PC-3 (cell line): ENCODE data around the gene ST3GAL5. TPM values are rescaled to one million over a fixed set of nuclear protein-coding genes. Genes with fewer than 3 reads are reported as not detected.

Experiments used
- ATAC-seq: fragments of 200-7000 bp; cut with Tn5 transposase; 2 replicates; pipeline ENCODE4 v1.9.1; 2020; ENCODE audit warnings: mild to moderate bottlenecking, moderate library complexity
- BruUV-seq: library from RNA; stranded (reverse); fragments of 400-500 nt; replicated peaks from 2 replicates; lab custom pipeline; 2021; lab: Mats Ljungman, UMichigan
- CTCF ChIA-PET: fragments of 300-600 bp; sonication (Branson Sonifier 250); formaldehyde crosslinking; loops from one replicate; lab custom pipeline; 2022; ENCODE audit warnings: antibody characterized with exemption; lab: Charles Lee
- POLR2A ChIA-PET: fragments of 300-600 bp; sonication (Branson Sonifier 250); formaldehyde crosslinking; loops from one replicate; lab custom pipeline; 2022; ENCODE audit warnings: antibody characterized with exemption; ENCODE audit not compliant: unreplicated experiment; lab: Charles Lee
- DNase-seq: peaks from one replicate; pipeline ENCODE4 v3.0.0-alpha.2; 2015
- H2AFZ ChIP-seq: fragments of 300-600 bp; sonication (generic); 2 replicates; pipeline ENCODE4 v1.6.0; 2016; ENCODE audit warnings: antibody characterized with exemption, low read length
- H3F3A ChIP-seq: fragments of 300-600 bp; sonication (generic); one replicate; pipeline ENCODE4 v1.6.0; 2017; ENCODE audit warnings: antibody characterized with exemption, low read length, control low read depth, mild to moderate bottlenecking; ENCODE audit not compliant: unreplicated experiment
- H3K27ac ChIP-seq: fragments of 300-600 bp; sonication (generic); 2 replicates; pipeline ENCODE4 v1.5.1; 2016; ENCODE audit warnings: mild to moderate bottlenecking, low read length
- H3K27me3 ChIP-seq: fragments of 300-600 bp; sonication (generic); 2 replicates; pipeline ENCODE4 v1.6.1; 2016; ENCODE audit warnings: low read length, mixed read lengths
- H3K36me3 ChIP-seq: fragments of 300-600 bp; sonication (generic); 2 replicates; pipeline ENCODE4 v1.6.1; 2016; ENCODE audit warnings: low read depth, mixed run types, low read length, mixed read lengths
- H3K4me1 ChIP-seq: fragments of 300-600 bp; sonication (generic); 2 replicates; pipeline ENCODE4 v1.5.1; 2016; ENCODE audit warnings: low read length; ENCODE audit not compliant: insufficient read depth
- H3K4me2 ChIP-seq: fragments of 300-600 bp; sonication (generic); 2 replicates; pipeline ENCODE4 v1.6.0; 2016; ENCODE audit warnings: low read length
- H3K4me3 ChIP-seq: fragments of 300-600 bp; sonication (generic); 2 replicates; pipeline ENCODE4 v1.5.1; 2016; ENCODE audit warnings: mild to moderate bottlenecking, low read length, mixed read lengths
- H3K79me2 ChIP-seq: fragments of 300-600 bp; sonication (generic); 2 replicates; pipeline ENCODE4 v1.6.1; 2017; ENCODE audit warnings: low read length, mixed read lengths
- H3K9ac ChIP-seq: fragments of 300-600 bp; sonication (generic); 2 replicates; pipeline ENCODE4 v1.6.0; 2016; ENCODE audit warnings: mild to moderate bottlenecking, low read length
- H3K9me2 ChIP-seq: fragments of 300-600 bp; sonication (generic); replicated peaks from 2 replicates; pipeline ENCODE4 v1.6.1; 2016; ENCODE audit warnings: mixed run types, low read length, mixed read lengths
- H3K9me3 ChIP-seq: fragments of 300-600 bp; sonication (generic); 2 replicates; pipeline ENCODE4 v1.6.1; 2016; ENCODE audit warnings: low read length, mixed read lengths
- H4K20me1 ChIP-seq: fragments of 300-600 bp; sonication (generic); 2 replicates; pipeline ENCODE4 v1.6.1; 2016; ENCODE audit warnings: low read length, mixed read lengths
- CTCF ChIP-seq: fragments of 300-600 bp; sonication (generic); conservative IDR thresholded peaks from 2 replicates; pipeline ENCODE4 v1.5.1; 2017; ENCODE audit warnings: antibody characterized with exemption, low read depth, mild to moderate bottlenecking, low read length
- EZH2 ChIP-seq: fragments of 300-600 bp; sonication (generic); IDR thresholded peaks from one replicate; pipeline ENCODE4 v1.6.1; 2017; ENCODE audit warnings: antibody characterized with exemption, mild to moderate bottlenecking, low read length; ENCODE audit not compliant: unreplicated experiment
- EZH2phosphoT487 ChIP-seq: fragments of 300-600 bp; sonication (generic); IDR thresholded peaks from 2 replicates; pipeline ENCODE4 v1.6.1; 2018; ENCODE audit warnings: mild to moderate bottlenecking, antibody characterized with exemption, low read length, borderline replicate concordance
- intact Hi-C: fragments of 100-400 bp; cut with micrococcal nuclease; formaldehyde crosslinking; loops from 2 replicates; pipeline ENCODE4 v1.9.0; 2023
- total RNA-seq: library from RNA; depleted of rRNA; stranded (reverse); fragments of >200 nt; gene quantifications from 2 replicates; pipeline ENCODE4 v1.2.3, GENCODE V29; 2014

The ST3GAL5 gene
- total RNA-seq, 1 experiment from 2014 or later, result 0.87 TPM

DNA sequence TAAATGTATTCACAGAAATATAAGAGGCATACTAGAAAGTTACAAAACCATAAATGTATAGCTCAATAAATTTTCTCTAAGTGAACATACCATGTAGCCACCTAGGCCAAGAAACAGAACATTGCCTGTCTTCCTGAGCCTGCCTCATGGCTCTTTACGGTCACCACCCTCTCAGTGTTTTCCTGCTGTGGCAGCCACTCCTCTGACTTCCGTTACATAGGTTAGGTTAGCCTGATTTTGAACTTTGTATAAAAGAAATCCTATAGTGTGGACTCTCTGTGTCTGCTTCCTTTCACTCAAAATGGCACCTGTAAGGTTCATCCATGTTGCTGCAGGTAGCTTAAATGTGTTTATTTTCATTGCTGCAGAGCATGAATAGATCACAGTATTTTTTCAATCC is 11.6 kb upstream of the ST3GAL5 start:
- Histone ChIP-seq H4K20me1 (no peaks in the 10 kb centered on the region), H3K36me3 (no peaks in the 10 kb centered on the region), H3K9ac (no peak overlapping the region), H3K79me2 (no peaks in the 10 kb centered on the region), H3K9me2 (no peaks in the 10 kb centered on the region), H3K4me1 (no peaks in the 10 kb centered on the region), H2AFZ (no peak overlapping the region), H3K27me3 (no peaks in the 10 kb centered on the region), H3K9me3 (no peaks in the 10 kb centered on the region), H3K27ac (no peak overlapping the region), H3F3A (no peaks in the 10 kb centered on the region), H3K4me3 (no peak overlapping the region), H3K4me2 (no peak overlapping the region)
- ChIA-PET CTCF (no interaction called here), POLR2A (no interaction called here)
- TF ChIP-seq EZH2, result no peak
- TF ChIP-seq CTCF, result no peak
- no peak for TF ChIP-seq EZH2phosphoT487
- BruUV-seq, result no TSS peak
- intact Hi-C loops, result no loop called here
- ATAC-seq, result no peak
- no peak for DNase-seq

DNA sequence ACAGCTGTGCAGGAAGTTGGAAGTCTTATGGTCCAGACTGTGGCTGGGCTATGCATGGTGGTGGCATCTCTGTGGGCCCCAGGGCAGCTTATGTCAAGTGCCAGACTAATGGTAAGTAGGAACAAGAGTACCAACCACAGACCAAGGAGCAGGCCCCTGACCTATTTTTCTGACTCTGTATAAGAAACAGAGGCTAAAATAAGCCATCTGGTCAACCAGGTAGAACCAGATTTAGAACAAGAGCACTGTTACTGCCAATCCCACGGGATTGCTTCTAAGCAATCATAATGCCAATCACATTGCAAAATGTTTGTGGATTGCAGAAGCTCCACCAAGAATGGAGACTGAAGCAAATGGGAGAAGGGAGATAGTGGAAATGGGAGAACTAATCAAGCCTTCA is 11.1 kb upstream of the ST3GAL5 start:
- Histone ChIP-seq H3K9ac (no peak overlapping the region), H3K9me3 (no peaks in the 10 kb centered on the region), H4K20me1 (no peaks in the 10 kb centered on the region), H3F3A (no peaks in the 10 kb centered on the region), H3K4me3 (no peak overlapping the region), H3K27ac (no peak overlapping the region), H3K79me2 (no peaks in the 10 kb centered on the region), H3K27me3 (no peaks in the 10 kb centered on the region), H3K36me3 (no peaks in the 10 kb centered on the region), H3K4me2 (no peak overlapping the region), H3K4me1 (peaks cover under 1% of the 10 kb centered on the region; the same call in 1 of the 2 replicates), H2AFZ (no peak overlapping the region), H3K9me2 (no peaks in the 10 kb centered on the region)
- intact Hi-C loops, result no loop called here
- TF ChIP-seq EZH2 (no peak), CTCF (no peak), EZH2phosphoT487 (no peak)
- ChIA-PET CTCF (no interaction called here), POLR2A (no interaction called here)
- ATAC-seq, result no peak
- no peak for DNase-seq
- BruUV-seq, result no TSS peak

GRCh38 chr2:85899284-85899683 is 10.5 kb upstream of the ST3GAL5 start:
- no peaks in the 10 kb centered on the region for H3F3A ChIP-seq
- H3K36me3 ChIP-seq, result no peaks in the 10 kb centered on the region
- no peaks in the 10 kb centered on the region for H3K9me3 ChIP-seq
- H3K4me1 ChIP-seq, result peaks cover 6% of the 10 kb centered on the region
- no peak overlapping the region for H3K4me3 ChIP-seq
- H4K20me1 ChIP-seq, result no peaks in the 10 kb centered on the region
- no peak overlapping the region for H2AFZ ChIP-seq
- CTCF ChIA-PET, result no interaction called here
- H3K27me3 ChIP-seq, result no peaks in the 10 kb centered on the region
- POLR2A ChIA-PET, result no interaction called here
- no peak for ATAC-seq
- no peak overlapping the region for H3K27ac ChIP-seq
- no peaks in the 10 kb centered on the region for H3K9me2 ChIP-seq
- no peak overlapping the region for H3K4me2 ChIP-seq
- no peak overlapping the region for H3K9ac ChIP-seq
- BruUV-seq, result no TSS peak
- TF ChIP-seq CTCF (no peak), EZH2 (no peak)
- intact Hi-C loops, result no loop called here
- no peaks in the 10 kb centered on the region for H3K79me2 ChIP-seq
- DNase-seq, result no peak
